Uterus (tissue), 2 donors: ENCODE measurements around the gene FAM174B.

Experiments used
- POLR2A ChIP-seq, 2 donors: fragments of 450-650 bp; IDR thresholded peaks; one replicate each; pipeline ENCODE4 v1.6.1; 2016; ENCODE audit warnings: antibody characterized with exemption in 2 of 2, mild to moderate bottlenecking in 1 of 2, moderate library complexity in 1 of 2
- TF ChIP-seq, protein P1 (sequence below), 4 experiments: fragments of 200-600 bp in 2 of 4; fragments of 450-650 bp in 2 of 4; sonication (generic) in 2 of 4; IDR thresholded peaks; one replicate each; pipeline ENCODE4 v1.5.1; 2016 to 2019; ENCODE audit warnings: antibody characterized with exemption in 4 of 4, mild to moderate bottlenecking in 2 of 4, moderate library complexity in 1 of 4

DNA sequence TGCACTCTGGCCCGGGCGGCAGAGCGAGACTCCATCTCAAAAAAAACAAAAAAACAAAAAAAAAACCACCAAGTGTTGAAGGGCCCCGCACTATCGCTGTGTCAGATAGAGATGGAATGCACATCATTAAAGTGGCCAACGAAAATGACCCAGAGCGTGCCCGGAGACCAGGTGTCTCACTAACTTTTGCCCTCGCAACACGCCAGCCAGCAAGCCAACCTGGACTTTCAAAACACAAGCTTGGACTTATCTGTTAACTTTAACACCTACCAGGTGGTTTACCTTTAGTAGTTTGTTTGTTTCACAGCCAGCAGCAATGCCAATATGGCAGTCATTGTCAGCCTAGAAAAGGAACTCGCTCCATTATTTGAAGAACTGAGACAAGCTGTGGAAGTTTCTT is 28.6 kb downstream of the FAM174B start:
- TF ChIP-seq, protein P1, sequence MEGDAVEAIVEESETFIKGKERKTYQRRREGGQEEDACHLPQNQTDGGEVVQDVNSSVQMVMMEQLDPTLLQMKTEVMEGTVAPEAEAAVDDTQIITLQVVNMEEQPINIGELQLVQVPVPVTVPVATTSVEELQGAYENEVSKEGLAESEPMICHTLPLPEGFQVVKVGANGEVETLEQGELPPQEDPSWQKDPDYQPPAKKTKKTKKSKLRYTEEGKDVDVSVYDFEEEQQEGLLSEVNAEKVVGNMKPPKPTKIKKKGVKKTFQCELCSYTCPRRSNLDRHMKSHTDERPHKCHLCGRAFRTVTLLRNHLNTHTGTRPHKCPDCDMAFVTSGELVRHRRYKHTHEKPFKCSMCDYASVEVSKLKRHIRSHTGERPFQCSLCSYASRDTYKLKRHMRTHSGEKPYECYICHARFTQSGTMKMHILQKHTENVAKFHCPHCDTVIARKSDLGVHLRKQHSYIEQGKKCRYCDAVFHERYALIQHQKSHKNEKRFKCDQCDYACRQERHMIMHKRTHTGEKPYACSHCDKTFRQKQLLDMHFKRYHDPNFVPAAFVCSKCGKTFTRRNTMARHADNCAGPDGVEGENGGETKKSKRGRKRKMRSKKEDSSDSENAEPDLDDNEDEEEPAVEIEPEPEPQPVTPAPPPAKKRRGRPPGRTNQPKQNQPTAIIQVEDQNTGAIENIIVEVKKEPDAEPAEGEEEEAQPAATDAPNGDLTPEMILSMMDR (IDR thresholded peaks at IDR 0.05): no peak
- TF ChIP-seq POLR2A (IDR thresholded peaks at IDR 0.05): no peak
